Measurements from ENCODE around the gene DNAH8.

DNA sequence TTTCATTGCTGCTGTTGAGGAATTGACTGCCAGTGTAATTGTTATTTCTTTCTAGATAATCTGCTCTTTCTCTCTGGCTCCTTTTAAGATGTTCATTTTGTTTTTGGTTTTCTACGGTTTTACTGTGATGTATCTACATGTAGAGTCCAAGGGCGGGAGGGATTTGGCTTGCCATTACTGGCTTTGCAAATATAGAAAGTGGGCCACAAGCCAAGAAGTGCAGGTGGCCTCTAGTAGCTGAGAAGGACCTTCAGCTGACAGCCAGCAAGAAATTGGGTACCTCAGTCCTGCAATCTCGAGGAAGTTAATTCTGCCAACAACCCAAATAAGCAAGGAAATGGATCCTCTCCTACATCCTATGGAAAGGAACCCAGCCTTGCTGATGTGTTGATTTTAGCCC lies 290.7 kb downstream of the DNAH8 start:
- TF ChIP-seq, protein P1, sequence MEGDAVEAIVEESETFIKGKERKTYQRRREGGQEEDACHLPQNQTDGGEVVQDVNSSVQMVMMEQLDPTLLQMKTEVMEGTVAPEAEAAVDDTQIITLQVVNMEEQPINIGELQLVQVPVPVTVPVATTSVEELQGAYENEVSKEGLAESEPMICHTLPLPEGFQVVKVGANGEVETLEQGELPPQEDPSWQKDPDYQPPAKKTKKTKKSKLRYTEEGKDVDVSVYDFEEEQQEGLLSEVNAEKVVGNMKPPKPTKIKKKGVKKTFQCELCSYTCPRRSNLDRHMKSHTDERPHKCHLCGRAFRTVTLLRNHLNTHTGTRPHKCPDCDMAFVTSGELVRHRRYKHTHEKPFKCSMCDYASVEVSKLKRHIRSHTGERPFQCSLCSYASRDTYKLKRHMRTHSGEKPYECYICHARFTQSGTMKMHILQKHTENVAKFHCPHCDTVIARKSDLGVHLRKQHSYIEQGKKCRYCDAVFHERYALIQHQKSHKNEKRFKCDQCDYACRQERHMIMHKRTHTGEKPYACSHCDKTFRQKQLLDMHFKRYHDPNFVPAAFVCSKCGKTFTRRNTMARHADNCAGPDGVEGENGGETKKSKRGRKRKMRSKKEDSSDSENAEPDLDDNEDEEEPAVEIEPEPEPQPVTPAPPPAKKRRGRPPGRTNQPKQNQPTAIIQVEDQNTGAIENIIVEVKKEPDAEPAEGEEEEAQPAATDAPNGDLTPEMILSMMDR (IDR thresholded peaks at IDR 0.05) = no peak
- TF ChIP-seq POLR2A (IDR thresholded peaks at IDR 0.05; ENCODE audit: low read depth) (no peak), EP300 (IDR thresholded peaks at IDR 0.05) (no peak), POLR2AphosphoS5 (IDR thresholded peaks at IDR 0.05) (no peak)

Measured in esophagus muscularis mucosa (tissue), 4 donors.